Natural killer cell treated with Interleukin-12 subunit alpha and Interleukin-12 subunit beta and Interleukin-15 and Interleukin-18, amount 100 ng/mL, for 72 hours (primary cell): ENCODE results near the gene ADISSP. TPM values are rescaled to one million over a fixed set of nuclear protein-coding genes. Genes with fewer than 3 reads are reported as not detected.
A peak's percentile ranks its signal among the peaks of the same experiment; 100 is the strongest.

Experiments used
- ATAC-seq, 2 donors: fragments of 150-1000 bp; cut with Tn5 transposase in 1 of 2; sonication (Bioruptor Pico), chemical (Tn5 transposase) in 1 of 2; 2 replicates each; pipeline ENCODE4 v1.10.0; 2021
- DNase-seq: peaks from one replicate; pipeline ENCODE4 v3.0.0; 2022; ENCODE audit warnings: low spot score
- H3K27ac Mint-ChIP-seq, 2 donors: 1 replicate in 1 of 2; 2 replicates in 1 of 2; pipeline ENCODE4 v1.8.0; 2022; ENCODE audit warnings: mixed read lengths in 2 of 2, mild to moderate bottlenecking in 1 of 2, moderate library complexity in 1 of 2
- H3K27me3 Mint-ChIP-seq, 2 donors: 1 replicate in 1 of 2; 2 replicates in 1 of 2; pipeline ENCODE4 v1.8.0; 2022; ENCODE audit warnings: mixed read lengths in 2 of 2
- H3K36me3 Mint-ChIP-seq: one replicate; pipeline ENCODE4 v1.8.0; 2022; ENCODE audit warnings: mixed read lengths
- H3K4me1 Mint-ChIP-seq, 2 donors: 1 replicate in 1 of 2; 2 replicates in 1 of 2; pipeline ENCODE4 v1.8.0; 2022; ENCODE audit warnings: low read depth in 2 of 2, mixed read lengths in 2 of 2, mild to moderate bottlenecking in 1 of 2
- H3K4me3 Mint-ChIP-seq: one replicate; pipeline ENCODE4 v1.8.0; 2022; ENCODE audit warnings: mixed read lengths
- H3K9me3 Mint-ChIP-seq: 2 replicates; pipeline ENCODE4 v1.8.0; 2022; ENCODE audit warnings: mixed read lengths
- total RNA-seq, 2 donors: library from RNA; stranded (reverse); gene quantifications; one replicate each; pipeline ENCODE4 v1.2.3, GENCODE V29; 2022

The ADISSP gene
- total RNA-seq, 2 donors from 2014 or later: 29.5 to 89.2 TPM

DNA sequence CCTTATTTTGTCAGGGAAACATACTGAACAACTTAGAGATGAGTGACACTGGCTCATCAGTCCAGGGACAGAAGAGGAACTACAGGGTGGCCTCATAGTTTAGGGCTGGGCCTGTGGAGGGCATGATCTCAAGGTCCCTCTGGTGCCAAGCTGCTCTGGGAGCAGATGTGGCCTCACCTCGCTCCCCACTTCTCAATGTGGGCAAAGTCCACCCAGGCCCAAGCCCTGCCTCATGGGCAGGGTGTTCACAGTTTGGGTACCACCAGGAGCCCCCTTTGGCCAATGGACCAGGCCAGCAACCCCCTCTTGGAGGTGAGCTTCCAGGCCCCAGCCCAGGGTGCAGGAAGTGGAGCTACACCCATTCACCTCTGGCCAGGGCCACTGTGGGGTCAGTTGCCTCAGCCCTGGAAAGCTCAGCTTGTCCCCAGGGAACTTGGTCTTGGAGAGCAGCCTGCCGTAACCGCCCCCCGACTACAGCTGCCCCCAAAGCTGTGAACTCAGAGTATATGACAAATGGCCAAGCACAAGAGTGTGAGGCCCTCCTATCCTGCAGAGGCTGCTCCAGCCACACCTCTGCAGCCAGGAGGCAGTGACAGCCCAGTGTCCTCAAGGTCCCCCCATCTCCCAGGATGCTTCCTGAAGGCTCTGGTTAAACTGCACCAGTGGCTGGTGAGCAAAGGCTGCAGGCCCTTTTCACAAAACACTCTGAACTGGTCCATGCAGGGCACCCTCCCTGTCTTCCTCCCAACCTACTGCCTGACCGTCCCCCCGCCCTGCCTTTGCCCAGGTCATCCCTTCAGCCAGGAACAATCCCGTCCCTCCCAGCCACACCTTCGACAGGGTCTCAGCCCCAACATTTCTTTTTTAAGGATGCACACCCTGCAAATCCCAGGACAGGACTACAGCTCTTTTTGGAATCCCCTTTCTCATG, 3.6 kb downstream of the ADISSP start:
- Mint-ChIP-seq H3K4me1 (peaks cover 5 to 10% of the 10 kb centered on the region in 2 donors), H3K27ac (no peak overlapping the region), H3K4me3 (no peak overlapping the region), H3K9me3 (no peaks in the 10 kb centered on the region), H3K36me3 (no peaks in the 10 kb centered on the region), H3K27me3 (no peaks in the 10 kb centered on the region)
- DNase-seq: no peak
- ATAC-seq: no peak

DNA sequence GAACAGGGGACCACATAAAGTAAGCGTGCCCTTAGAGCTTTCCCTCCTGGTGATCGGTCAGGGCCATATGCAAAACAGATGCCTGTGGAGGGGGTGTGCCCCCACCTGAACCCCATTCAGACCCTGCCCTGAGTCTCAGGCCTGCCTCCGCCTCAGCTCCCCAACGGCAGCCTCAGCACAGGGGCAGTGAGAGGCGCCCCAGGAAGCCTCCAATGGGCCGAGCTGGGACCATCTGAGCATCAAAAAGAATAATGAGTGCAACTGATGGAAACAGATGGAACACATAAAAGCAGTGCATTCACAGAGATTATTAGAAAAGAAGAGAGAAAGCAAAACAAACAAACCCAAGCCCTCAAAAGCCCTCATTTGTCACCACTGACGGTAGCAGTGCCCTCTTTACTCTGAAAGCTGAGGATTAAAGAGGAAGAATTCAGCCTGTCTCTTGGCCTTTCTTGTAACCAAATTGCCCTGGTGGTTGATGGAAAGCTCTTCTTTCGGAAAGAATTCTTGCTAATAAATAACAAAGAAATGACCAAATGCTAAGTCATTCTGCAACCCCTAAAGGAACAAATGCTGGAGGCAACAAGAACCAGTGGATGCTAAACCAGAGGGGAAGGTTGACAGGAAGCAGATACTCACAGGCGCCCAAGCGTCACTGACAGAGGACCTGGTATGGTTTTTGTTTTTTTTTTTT, 6.8 kb downstream of the ADISSP start:
- ATAC-seq: no peak
- no peak overlapping the region for H3K27ac Mint-ChIP-seq
- no peaks in the 10 kb centered on the region for H3K36me3 Mint-ChIP-seq

DNA sequence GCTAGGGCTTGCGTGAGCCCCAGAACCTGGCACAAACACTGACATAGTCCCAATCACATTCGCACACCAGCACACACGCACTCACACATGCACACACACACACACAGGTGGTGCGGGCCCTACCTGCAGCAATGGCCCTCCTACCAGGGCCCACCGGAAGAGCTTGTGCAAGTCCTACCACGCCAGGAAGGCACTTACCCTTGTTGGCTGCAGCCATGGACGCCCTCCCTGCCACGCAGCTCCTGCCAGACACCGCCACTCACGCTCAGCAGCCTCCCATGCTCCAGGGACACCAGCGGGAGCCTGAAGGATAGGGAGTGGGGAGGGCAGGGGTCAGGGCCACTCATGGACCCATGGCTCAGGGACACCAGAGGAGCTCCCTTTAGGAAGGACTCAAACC, 7.7 kb downstream of the ADISSP start:
- Mint-ChIP-seq H3K27ac (no peak overlapping the region), H3K4me3 (no peak overlapping the region), H3K36me3 (no peaks in the 10 kb centered on the region), H3K9me3 (no peaks in the 10 kb centered on the region), H3K4me1 (no peaks in the 10 kb centered on the region), H3K27me3 (no peaks in the 10 kb centered on the region)
- no peak for DNase-seq
- ATAC-seq: peak in 1 of 2 donors; percentile 9

More for the DNA sequence above, 6.8 kb downstream of the ADISSP start:
- Mint-ChIP-seq H3K4me3 (no peak overlapping the region), H3K9me3 (no peaks in the 10 kb centered on the region), H3K27me3 (no peaks in the 10 kb centered on the region), H3K4me1 (peaks cover 0 to under 1% of the 10 kb centered on the region in 2 donors)
- no peak for DNase-seq

DNA sequence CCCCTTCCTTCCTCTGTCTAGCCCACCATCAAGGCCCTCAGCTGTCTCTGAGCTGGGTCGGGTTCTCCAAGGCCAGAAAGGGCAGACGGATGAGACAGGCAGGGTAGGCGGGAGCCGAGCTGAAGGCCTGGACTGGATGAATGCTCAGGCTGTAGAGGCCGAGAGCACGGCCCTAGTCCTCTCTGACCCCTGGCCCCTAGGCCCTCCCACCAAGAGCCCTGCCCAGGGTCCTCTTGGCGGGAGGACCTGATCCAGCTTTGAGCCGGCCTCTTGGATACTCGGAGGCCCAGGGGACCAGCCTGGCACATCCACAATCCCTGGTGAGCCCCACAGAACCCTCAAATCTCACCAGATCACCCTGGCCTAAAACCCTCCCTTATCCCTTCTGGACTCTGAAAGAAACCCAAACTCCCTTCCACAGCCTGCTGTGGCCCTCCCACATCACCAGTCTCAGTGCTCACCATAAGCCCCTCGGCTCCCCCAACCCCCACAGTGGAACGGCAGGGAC, 8.2 kb downstream of the ADISSP start:
- no peak for DNase-seq
- H3K4me3 Mint-ChIP-seq: no peak overlapping the region
- no peaks in the 10 kb centered on the region for H3K9me3 Mint-ChIP-seq
- ATAC-seq: no peak
- no peak overlapping the region for H3K27ac Mint-ChIP-seq
- no peaks in the 10 kb centered on the region for H3K27me3 Mint-ChIP-seq
- H3K4me1 Mint-ChIP-seq: no peaks in the 10 kb centered on the region
- no peaks in the 10 kb centered on the region for H3K36me3 Mint-ChIP-seq

DNA sequence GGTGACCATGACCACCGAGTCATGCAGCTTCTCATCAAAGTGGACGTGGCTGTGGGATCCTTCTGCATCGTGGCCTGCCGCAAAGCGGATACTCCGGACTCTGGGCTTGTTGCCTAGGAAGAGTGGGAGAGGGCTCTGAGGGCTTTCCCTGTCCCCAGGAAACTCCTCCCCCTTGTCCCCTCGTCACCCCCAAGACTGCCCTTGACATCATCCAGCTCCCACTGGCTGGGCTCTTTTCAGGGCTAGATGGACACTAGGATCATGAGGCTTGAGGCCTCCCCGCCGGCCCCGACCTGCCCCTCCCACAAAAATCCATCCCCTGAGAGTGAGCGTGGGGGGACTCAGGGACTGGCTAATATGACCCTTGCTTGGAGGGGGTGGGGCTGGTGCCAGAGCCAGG, 9.0 kb downstream of the ADISSP start:
- no peaks in the 10 kb centered on the region for H3K9me3 Mint-ChIP-seq
- H3K4me3 Mint-ChIP-seq: no peak overlapping the region
- ATAC-seq (no peak), DNase-seq (no peak)
- no peaks in the 10 kb centered on the region for H3K4me1 Mint-ChIP-seq
- no peaks in the 10 kb centered on the region for H3K27me3 Mint-ChIP-seq
- no peak overlapping the region for H3K27ac Mint-ChIP-seq
- no peaks in the 10 kb centered on the region for H3K36me3 Mint-ChIP-seq

DNA sequence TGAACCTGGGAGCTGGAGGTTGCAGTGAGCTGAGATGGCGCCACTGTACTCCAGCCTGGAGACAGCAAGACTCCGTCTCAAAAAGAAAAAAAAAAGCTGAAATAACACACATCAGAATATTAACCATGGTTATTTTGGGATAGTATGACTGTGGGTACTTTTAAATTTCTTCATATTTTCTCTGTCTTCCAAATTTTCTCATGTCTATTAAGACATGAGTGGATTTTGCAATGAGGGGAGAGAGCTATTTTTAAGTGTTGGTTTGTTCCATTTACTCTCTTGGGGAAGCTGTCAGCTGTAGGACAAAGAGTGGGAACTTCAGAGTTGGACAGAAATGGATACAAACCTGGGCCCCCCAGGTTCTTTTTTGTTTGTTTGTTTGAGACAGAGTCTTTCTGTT, 10.3 kb downstream of the ADISSP start:
- DNase-seq: no peak
- Mint-ChIP-seq H3K9me3 (no peaks in the 10 kb centered on the region), H3K27me3 (no peaks in the 10 kb centered on the region), H3K4me1 (peaks cover 0 to 2% of the 10 kb centered on the region in 2 donors), H3K27ac (no peak overlapping the region), H3K4me3 (no peak overlapping the region), H3K36me3 (no peaks in the 10 kb centered on the region)
- ATAC-seq: no peak

DNA sequence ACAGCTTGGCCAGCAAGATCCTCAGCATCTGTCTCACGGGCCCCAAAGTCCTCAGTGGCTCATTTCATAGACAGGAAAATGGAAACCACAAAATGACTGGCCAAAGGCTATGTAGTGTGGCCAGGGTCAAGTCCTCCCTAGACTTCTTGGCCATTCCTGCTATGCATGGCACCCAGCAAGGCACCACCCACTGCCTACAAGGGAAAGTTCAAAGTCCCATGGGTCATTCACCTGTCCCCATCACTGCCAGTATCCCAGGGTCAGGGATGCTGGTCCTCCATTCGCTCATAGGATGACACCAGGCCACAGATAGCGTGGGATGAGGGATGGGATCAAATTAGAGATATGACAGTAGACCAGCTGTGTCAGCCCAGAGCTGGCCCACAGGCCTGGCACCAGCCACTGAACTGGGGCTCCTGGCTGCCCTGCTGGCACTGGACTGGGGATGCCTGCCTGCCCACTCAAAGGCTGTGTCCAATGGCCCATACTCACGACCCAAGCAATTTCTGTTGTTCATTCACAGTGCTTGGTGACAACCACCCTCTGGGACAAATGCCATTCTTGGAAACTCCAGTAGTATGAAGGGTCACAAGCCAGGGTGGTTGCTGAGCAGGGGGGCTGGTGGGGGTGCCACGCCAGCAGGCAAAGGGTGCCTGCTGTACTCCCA, 11.6 kb downstream of the ADISSP start:
- Mint-ChIP-seq H3K27me3 (no peaks in the 10 kb centered on the region), H3K9me3 (no peaks in the 10 kb centered on the region), H3K36me3 (no peaks in the 10 kb centered on the region), H3K27ac (no peak overlapping the region), H3K4me1 (peaks cover 0 to 6% of the 10 kb centered on the region in 2 donors), H3K4me3 (no peak overlapping the region)
- no peak for DNase-seq
- ATAC-seq: no peak

DNA sequence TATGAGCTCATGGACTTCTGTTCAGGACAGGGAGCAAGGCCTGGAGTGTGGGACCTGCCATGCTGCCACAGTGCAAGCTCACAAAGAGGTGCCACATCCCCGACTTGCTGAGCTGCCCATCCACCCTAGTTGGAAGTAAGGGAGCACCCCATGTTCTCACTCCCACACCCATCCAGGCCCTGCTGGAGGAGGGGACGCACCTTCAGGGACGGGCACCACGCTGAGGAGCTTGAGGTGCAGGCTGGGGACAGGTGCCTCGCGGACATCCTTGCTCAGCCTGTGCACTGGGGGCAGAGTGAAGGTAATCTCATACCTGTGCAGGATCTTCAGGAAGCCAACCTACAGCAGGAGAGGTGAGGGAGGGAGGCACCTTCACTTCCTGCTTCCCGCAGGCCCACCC, 12.3 kb downstream of the ADISSP start:
- ATAC-seq: no peak
- Mint-ChIP-seq H3K4me3 (no peak overlapping the region), H3K9me3 (no peaks in the 10 kb centered on the region), H3K36me3 (no peaks in the 10 kb centered on the region), H3K4me1 (peaks cover 0 to 7% of the 10 kb centered on the region in 2 donors), H3K27me3 (no peaks in the 10 kb centered on the region), H3K27ac (no peak overlapping the region)
- no peak for DNase-seq

DNA sequence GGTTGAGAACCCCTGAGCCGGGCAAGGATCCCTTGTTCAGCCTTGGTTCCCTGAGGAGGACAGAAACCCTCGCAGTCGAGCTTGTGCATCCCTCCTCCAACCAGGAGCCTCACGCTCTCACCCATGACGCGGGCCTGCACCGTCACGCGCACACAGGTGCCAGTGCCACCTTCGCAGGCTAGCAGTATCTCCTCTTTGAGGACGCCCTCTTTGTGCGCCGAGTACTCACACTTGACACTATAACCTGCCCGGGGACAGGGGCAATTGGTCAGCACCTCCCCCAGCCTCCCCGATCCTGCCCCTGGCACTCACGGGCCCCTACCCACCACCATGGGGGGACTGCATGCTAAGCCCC, 13.3 kb downstream of the ADISSP start:
- ATAC-seq: no peak
- DNase-seq: no peak
- H3K27me3 Mint-ChIP-seq: no peaks in the 10 kb centered on the region
- no peak overlapping the region for H3K4me3 Mint-ChIP-seq
- H3K27ac Mint-ChIP-seq: no peak overlapping the region
- no peaks in the 10 kb centered on the region for H3K9me3 Mint-ChIP-seq
- peaks cover 0 to 7% of the 10 kb centered on the region in 2 donors for H3K4me1 Mint-ChIP-seq
- H3K36me3 Mint-ChIP-seq: no peaks in the 10 kb centered on the region

DNA sequence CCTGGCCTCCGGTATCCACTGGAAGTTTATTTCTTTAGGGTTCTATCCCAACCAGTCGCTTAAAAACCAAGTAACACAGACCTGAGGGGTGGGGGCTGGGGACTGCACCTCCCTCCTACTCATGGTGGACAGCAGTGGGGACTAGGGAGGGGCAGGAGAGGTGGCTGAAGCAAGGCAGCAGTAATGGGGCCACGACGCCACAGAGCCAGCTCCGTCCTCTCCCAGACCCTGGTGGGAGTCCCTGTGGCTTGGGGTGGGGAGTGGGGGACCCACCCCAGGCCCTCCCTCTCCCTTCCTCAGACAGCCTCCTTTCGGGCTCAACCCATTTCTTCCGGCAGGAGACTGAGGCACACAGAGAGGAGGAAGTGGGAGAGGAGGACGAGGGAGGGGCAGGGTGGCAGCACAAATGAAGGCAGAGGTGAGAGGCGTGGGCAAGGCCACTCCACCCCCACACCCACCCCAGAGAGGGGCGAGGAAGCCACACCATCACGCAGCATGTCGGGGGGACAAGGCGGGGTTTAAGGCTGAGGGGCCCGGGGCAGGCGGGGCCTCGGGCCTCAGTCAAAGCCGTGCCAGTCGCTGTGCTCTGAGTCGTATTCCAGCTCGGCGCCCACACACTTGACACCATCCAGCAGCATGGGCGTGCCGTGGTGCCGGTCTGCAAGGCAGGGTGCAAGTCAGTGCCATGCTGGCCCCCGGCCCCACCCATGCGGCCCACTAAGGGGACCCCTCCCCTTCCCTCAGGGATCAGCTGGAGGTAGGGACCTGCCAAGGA, 13.9 kb downstream of the ADISSP start:
- DNase-seq (no peak), ATAC-seq (no peak)
- Mint-ChIP-seq H3K27ac (no peak overlapping the region), H3K4me1 (peaks cover 0 to 7% of the 10 kb centered on the region in 2 donors), H3K27me3 (no peaks in the 10 kb centered on the region), H3K4me3 (no peak overlapping the region), H3K9me3 (no peaks in the 10 kb centered on the region), H3K36me3 (no peaks in the 10 kb centered on the region)

DNA sequence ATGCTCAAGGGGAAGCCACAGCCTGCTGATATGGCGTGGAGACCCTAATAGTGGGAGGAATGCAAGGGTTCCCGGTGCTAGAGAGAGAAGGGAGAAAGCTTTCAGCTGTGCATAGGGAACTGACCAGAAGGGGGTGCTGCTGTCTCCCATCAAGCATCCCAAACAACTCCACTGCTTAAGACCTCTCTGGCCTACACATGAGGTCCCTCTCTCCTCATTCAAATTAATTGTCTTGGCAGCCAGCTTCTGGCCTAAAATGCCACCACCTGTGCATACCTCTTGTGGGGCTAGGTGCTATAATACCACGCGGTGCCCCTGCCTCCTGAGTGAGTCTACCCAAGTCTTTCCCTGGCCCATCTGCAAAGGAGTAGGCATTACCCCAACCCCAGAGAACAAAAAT, 14.5 kb downstream of the ADISSP start:
- no peak overlapping the region for H3K27ac Mint-ChIP-seq
- H3K36me3 Mint-ChIP-seq: no peaks in the 10 kb centered on the region
- DNase-seq (no peak), ATAC-seq (peak; percentile 63 to 65)
- no peaks in the 10 kb centered on the region for H3K9me3 Mint-ChIP-seq
- H3K4me1 Mint-ChIP-seq: peaks cover 0 to 7% of the 10 kb centered on the region in 2 donors
- no peaks in the 10 kb centered on the region for H3K27me3 Mint-ChIP-seq
- H3K4me3 Mint-ChIP-seq: no peak overlapping the region

DNA sequence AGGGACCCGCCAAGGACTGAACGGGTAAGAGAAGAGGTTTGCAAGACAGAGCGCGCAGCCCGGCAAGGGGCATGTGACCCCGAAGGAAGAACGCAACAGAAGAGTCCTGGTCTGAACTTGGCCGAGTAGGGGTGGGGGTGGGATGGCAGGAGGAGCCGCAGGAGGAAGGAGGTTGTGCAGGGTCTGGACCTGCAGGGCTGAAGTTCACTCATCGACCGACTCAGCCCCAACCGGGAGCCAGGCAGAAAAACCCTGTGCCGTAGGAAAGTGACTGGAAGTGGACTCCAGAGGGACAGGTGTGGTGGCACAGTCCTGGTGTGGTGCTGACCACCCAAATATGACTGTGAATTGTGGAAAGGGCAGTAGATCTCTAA, 15.2 kb downstream of the ADISSP start:
- Mint-ChIP-seq H3K4me1 (peaks cover 0 to 7% of the 10 kb centered on the region in 2 donors), H3K4me3 (no peak overlapping the region), H3K27me3 (no peaks in the 10 kb centered on the region), H3K27ac (no peak overlapping the region), H3K9me3 (no peaks in the 10 kb centered on the region), H3K36me3 (no peaks in the 10 kb centered on the region)
- no peak for DNase-seq
- no peak for ATAC-seq

DNA sequence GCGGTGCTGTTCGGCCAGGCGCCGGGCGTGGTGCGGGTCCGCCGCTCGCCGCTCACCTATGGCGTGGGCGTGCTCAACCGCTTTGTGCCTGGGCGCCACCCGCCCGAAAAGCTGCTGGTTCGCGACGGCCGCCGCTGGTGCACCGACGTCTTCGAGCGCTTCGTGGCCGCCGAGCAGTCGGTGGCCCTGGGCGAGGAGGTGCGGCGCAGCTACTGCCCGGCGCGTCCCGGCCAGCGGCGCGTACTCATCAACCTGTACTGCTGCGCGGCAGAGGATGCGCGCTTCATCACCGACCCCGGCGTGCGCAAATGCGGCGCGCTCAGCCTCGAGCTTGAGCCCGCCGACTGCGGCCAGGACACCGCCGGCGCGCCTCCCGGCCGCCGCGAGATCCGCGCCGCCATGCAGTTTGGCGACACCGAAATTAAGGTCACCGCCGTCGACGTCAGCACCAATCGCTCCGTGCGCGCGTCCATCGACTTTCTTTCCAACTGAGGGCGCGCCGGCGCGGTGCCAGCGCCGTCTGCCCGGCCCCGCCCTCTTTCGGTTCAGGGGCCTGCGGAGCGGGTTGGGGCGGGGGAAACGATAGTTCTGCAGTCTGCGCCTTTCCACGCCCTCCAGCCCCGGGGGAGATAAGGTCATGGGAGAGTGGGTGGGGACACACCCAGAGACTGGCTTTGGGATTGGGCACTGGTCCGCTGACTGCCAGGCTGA, 15.7 kb downstream of the ADISSP start:
- DNase-seq: no peak
- no peaks in the 10 kb centered on the region for H3K9me3 Mint-ChIP-seq
- no peak overlapping the region for H3K4me3 Mint-ChIP-seq
- peak; percentile 19 to 61 for ATAC-seq
- H3K27me3 Mint-ChIP-seq: no peaks in the 10 kb centered on the region
- peaks cover 0 to 7% of the 10 kb centered on the region in 2 donors for H3K4me1 Mint-ChIP-seq
- H3K27ac Mint-ChIP-seq: no peak overlapping the region
- no peaks in the 10 kb centered on the region for H3K36me3 Mint-ChIP-seq
